Measurements from ENCODE around the gene CPNE4.

- TF ChIP-seq CTCF (conservative IDR thresholded peaks at IDR 0.05) (no peak), ZFX (IDR thresholded peaks at IDR 0.05) (no peak)
Observed at GRCh38 chr3:131550562-131551465, 484.0 kb downstream of the CPNE4 start.
